Common myeloid progenitor, CD34-positive (primary cell): ENCODE measurements around the gene CFAP43.

Experiments used
- CTCF ChIA-PET: fragments of 350-600 bp; sonication (Branson Sonifier 250); formaldehyde crosslinking; loops from one replicate; lab custom pipeline; 2021; ENCODE audit warnings: antibody characterized with exemption; lab: Charles Lee
- POLR2A ChIA-PET: fragments of 350-600 bp; sonication (Branson Sonifier 250); formaldehyde crosslinking; loops from one replicate; lab custom pipeline; 2021; ENCODE audit warnings: antibody characterized with exemption; lab: Charles Lee
- DNase-seq, 3 donors: peaks; one replicate each; pipeline versions ENCODE4 v3.0.0 to v3.0.0-alpha.2; 2013
- H3K27ac ChIP-seq, 2 experiments: 1 replicate in 1 of 2; 2 replicates in 1 of 2; pipeline ENCODE4 v1.7.0; 2013; ENCODE audit warnings: inconsistent platforms in 2 of 2, low read length in 2 of 2, mild to moderate bottlenecking in 2 of 2, low read depth in 1 of 2, moderate library complexity in 1 of 2; ENCODE audit not compliant: severe bottlenecking in 2 of 2, insufficient read depth in 1 of 2, poor library complexity in 1 of 2
- H3K27me3 ChIP-seq, 5 experiments: replicated peaks in 2 of 5; 1 replicate in 3 of 5; 2 replicates in 2 of 5; pipeline versions ENCODE4 v1.6.1 to v1.7.0; 2013; ENCODE audit warnings: low read length in 4 of 5, mild to moderate bottlenecking in 2 of 5, moderate library complexity in 2 of 5, inconsistent platforms in 1 of 5; ENCODE audit not compliant: insufficient read depth in 5 of 5, control insufficient read depth in 4 of 5
- H3K36me3 ChIP-seq, 4 experiments: 1 replicate in 2 of 4; 2 replicates in 2 of 4; pipeline versions ENCODE4 v1.6.1 to v1.7.0; 2013; ENCODE audit warnings: low read length in 3 of 4, control low read depth in 1 of 4, mild to moderate bottlenecking in 1 of 4; ENCODE audit not compliant: control insufficient read depth in 4 of 4, insufficient read depth in 4 of 4
- H3K4me1 ChIP-seq, 4 experiments: 1 replicate in 3 of 4; 2 replicates in 1 of 4; pipeline versions ENCODE4 v1.6.1 to v1.7.1; 2013; ENCODE audit warnings: low read length in 3 of 4, mild to moderate bottlenecking in 3 of 4, control low read depth in 1 of 4, inconsistent platforms in 1 of 4, moderate library complexity in 1 of 4; ENCODE audit not compliant: control insufficient read depth in 4 of 4, insufficient read depth in 4 of 4; ENCODE audit errors: control extremely low read depth in 1 of 4
- H3K4me3 ChIP-seq, 7 experiments: 1 replicate in 4 of 7; 2 replicates in 3 of 7; pipeline versions ENCODE4 v1.5.1 to v1.7.0; 2013; ENCODE audit warnings: mild to moderate bottlenecking in 7 of 7, low read length in 6 of 7, moderate library complexity in 6 of 7, inconsistent platforms in 2 of 7, low read depth in 2 of 7, control low read depth in 1 of 7; ENCODE audit not compliant: insufficient read depth in 4 of 7, control insufficient read depth in 1 of 7; ENCODE audit errors: extremely low read depth in 1 of 7
- H3K9me3 ChIP-seq, 5 experiments: 1 replicate in 4 of 5; 2 replicates in 1 of 5; pipeline versions ENCODE4 v1.6.1 to v1.7.1; 2013; ENCODE audit warnings: low read length in 4 of 5, mild to moderate bottlenecking in 2 of 5, inconsistent platforms in 1 of 5, low read depth in 1 of 5, moderate library complexity in 1 of 5; ENCODE audit not compliant: control insufficient read depth in 4 of 5, insufficient read depth in 2 of 5; ENCODE audit errors: control extremely low read depth in 1 of 5
- WGBS: methylation state at CpG from one replicate; pipeline ENCODE4 v1.1.5; 2013; ENCODE audit not compliant: insufficient coverage; 5-methylcytosine and 5-hydroxymethylcytosine counted together

Gene CFAP43

DNA sequence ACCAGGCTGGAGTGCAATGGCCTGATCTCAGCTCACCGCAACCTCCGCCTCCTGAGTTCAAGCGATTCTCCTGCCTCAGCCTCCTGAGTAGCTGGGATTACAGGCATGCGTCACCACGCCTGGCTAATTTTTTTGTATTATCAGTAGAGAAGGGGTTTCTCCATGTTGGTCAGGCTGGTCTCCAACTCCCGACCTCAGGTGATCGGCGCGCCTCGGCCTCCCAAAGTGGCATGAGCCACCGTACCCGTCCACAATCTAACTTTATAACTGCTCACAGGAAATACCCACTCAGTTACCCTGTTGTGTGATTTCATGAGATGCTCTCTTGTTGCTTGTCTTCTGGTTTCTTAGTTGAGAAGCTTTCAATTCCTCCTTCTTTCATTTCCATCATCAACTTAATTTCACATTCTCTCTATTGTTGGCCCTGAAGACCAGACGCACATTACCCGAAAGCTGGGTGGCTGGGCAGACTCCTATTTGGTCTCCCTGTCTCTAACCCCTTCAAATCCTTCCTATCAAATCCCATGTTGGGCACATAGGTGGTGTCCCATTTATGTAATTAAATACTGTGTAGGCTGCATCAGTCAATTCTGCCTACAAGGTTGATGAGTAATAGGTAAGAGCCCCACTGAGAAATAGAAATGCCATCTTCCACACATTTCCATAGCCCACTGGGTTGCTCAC is 35.7 kb upstream of the CFAP43 start:
- Histone ChIP-seq H3K36me3 (peaks cover 10 to 53% (median 29%) of the 10 kb centered on the region in 4 experiments), H3K27me3 (no peaks in the 10 kb centered on the region), H3K9me3 (no peaks in the 10 kb centered on the region), H3K4me1 (peaks cover 13 to 20% (median 16%) of the 10 kb centered on the region in 4 experiments), H3K27ac (peak overlapping the region; percentile 89 to 94), H3K4me3 (peak overlapping the region in 6 of 7 experiments; percentile 74 to 95 (median 88))
- DNase-seq = no peak
- 97% methylated on average over 7 of the region's 14 CpGs for WGBS
- ChIA-PET POLR2A (interaction anchor here (0.6 to 2.1 kb wide), 2 partner anchors 10 to 70 kb away, joined by 3 to 10 read pairs; partner anchors contain the start of gene ITPRIP), CTCF (interaction anchor here (1.2 to 2.5 kb wide), 3 partner anchors 10 to 18 kb away, joined by 3 to 12 read pairs (median 8); partner anchors contain the start of gene GSTO1)

- Histone ChIP-seq H3K27ac (no peak overlapping the region), H3K9me3 (no peaks in the 10 kb centered on the region), H3K36me3 (peaks cover 24 to 82% (median 53%) of the 10 kb centered on the region in 4 experiments), H3K4me1 (peaks cover 13 to 35% (median 25%) of the 10 kb centered on the region in 4 experiments), H3K27me3 (no peaks in the 10 kb centered on the region), H3K4me3 (no peak overlapping the region)
- CTCF ChIA-PET = interaction anchor here (1.6 kb wide), 1 partner anchor 10 kb away, joined by 6 read pairs; no protein-coding TSS in a partner anchor
- POLR2A ChIA-PET = no interaction called here
- DNase-seq = no peak
- WGBS = 100% methylated on average over 3 of the region's 5 CpGs
These were observed 32.6 kb upstream of the CFAP43 start for GRCh38 chr10:104264783-104265182.

- Histone ChIP-seq H3K27ac (no peak overlapping the region), H3K4me3 (no peak overlapping the region), H3K27me3 (no peaks in the 10 kb centered on the region), H3K9me3 (no peaks in the 10 kb centered on the region), H3K4me1 (peaks cover 3 to 25% (median 12%) of the 10 kb centered on the region in 4 experiments), H3K36me3 (peaks cover 25 to 86% (median 64%) of the 10 kb centered on the region in 4 experiments)
- CTCF ChIA-PET = interaction anchor here (1.9 to 4.0 kb wide), 2 partner anchors 12 to 28 kb away, joined by 5 to 23 read pairs; no protein-coding TSS in a partner anchor
- 100% methylated on average over 5 of the region's 5 CpGs for WGBS
- POLR2A ChIA-PET = interaction anchor here (1.0 kb wide), 1 partner anchor 12 kb away, joined by 4 read pairs; no protein-coding TSS in a partner anchor
- no peak for DNase-seq
These were observed 29.9 kb upstream of the CFAP43 start for GRCh38 chr10:104262055-104262454.

- Histone ChIP-seq H3K4me3 (peak overlapping the region in 1 of 7 experiments; percentile 10), H3K27ac (peak overlapping the region; percentile 33 to 68), H3K36me3 (peaks cover 25 to 75% (median 57%) of the 10 kb centered on the region in 4 experiments), H3K9me3 (no peaks in the 10 kb centered on the region), H3K4me1 (peaks cover 7 to 37% (median 20%) of the 10 kb centered on the region in 4 experiments), H3K27me3 (no peaks in the 10 kb centered on the region)
- no CpG with 5 or more reads among the region's 3 CpGs for WGBS
- ChIA-PET POLR2A (no interaction called here), CTCF (interaction anchor here (1.9 to 4.0 kb wide), 3 partner anchors 12 to 29 kb away, joined by 5 to 23 read pairs (median 11); no protein-coding TSS in a partner anchor)
- DNase-seq = peak in 2 of 3 donors; percentile 67 to 78
These were observed 28.6 kb upstream of the CFAP43 start for GRCh38 chr10:104260775-104261115.

DNA sequence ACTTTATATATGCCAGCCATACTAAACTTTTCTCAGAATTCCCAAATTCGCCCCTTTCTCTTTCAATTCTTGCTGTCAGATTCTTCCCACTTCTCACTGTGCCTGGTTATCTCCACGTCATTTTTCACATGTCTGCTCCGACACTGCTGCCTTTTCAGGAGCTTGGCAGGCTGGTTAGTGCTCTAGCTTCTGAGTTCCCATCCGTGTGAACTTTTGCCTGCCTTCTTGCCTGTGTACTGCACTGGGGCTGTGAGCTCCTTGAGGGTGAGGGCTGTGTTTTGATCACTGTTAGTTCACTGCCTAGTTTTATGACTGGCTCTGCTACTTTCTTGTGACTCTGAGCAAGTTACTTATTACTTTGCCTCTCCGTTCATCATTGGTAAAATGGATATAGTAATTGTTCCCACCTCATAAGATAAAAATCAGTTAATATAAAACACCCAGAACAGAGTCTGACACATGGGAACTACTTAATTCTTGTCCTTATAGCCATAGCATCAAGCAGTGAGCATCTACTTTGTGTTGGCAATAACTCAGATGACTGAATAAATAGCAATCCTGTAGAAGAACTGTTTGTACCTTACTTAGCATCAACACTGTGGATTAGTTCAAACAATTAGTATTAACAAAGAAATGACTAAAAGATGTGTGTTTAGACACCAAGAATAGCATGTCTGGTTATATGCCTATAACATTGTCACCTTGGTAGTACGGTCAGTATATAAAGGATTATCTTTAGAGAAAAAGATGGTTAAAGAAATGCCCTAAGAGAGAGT is 28.0 kb upstream of the CFAP43 start:
- DNase-seq = no peak
- no peak overlapping the region for H3K4me3 ChIP-seq
- ChIA-PET POLR2A (no interaction called here), CTCF (interaction anchor here (1.2 to 4.0 kb wide), 5 partner anchors 11 to 30 kb away, joined by 4 to 23 read pairs (median 5); no protein-coding TSS in a partner anchor)
- H3K9me3 ChIP-seq = no peaks in the 10 kb centered on the region
- H3K36me3 ChIP-seq = peaks cover 25 to 69% (median 52%) of the 10 kb centered on the region in 4 experiments
- no peaks in the 10 kb centered on the region for H3K27me3 ChIP-seq
- H3K4me1 ChIP-seq = peaks cover 7 to 38% (median 24%) of the 10 kb centered on the region in 4 experiments
- H3K27ac ChIP-seq = peak overlapping the region; percentile 33 to 68
- WGBS = 94% methylated on average over 5 of the region's 6 CpGs

DNA sequence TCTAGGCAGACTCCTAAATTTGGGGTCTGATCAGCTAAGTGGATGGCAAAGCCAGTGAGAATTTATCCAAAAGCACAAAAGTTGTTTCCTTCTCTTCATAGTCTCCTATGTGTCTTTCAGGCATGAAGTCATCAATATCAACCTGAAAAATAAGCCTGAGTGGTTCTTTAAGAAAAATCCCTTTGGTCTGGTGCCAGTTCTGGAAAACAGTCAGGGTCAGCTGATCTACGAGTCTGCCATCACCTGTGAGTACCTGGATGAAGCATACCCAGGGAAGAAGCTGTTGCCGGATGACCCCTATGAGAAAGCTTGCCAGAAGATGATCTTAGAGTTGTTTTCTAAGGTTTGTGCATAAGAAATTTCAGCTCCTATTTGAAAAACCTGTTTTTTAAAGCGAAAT is 27.3 kb upstream of the CFAP43 start:
- Histone ChIP-seq H3K36me3 (peaks cover 25 to 62% (median 48%) of the 10 kb centered on the region in 4 experiments), H3K4me1 (peaks cover 7 to 40% (median 24%) of the 10 kb centered on the region in 4 experiments), H3K4me3 (no peak overlapping the region), H3K27me3 (no peaks in the 10 kb centered on the region), H3K9me3 (no peaks in the 10 kb centered on the region), H3K27ac (peak overlapping the region in 1 of 2 experiments; percentile 68)
- DNase-seq = no peak
- ChIA-PET POLR2A (no interaction called here), CTCF (interaction anchor here (1.2 to 2.4 kb wide), 3 partner anchors 11 to 24 kb away, joined by 4 to 11 read pairs (median 4); no protein-coding TSS in a partner anchor)
- 93% methylated on average over 3 of the region's 3 CpGs for WGBS
